ENCODE measurements around the gene MINK1.

The MINK1 gene

GRCh38 chr17:4872786-4873185 is 39.6 kb downstream of the MINK1 start:
- DNase-seq (ENCODE audit: low read depth) = no peak

- no peak for DNase-seq (ENCODE audit: low read depth)
These were observed 43.9 kb downstream of the MINK1 start for GRCh38 chr17:4877089-4877488.

- no peak for DNase-seq (ENCODE audit: low read depth)
These were observed 46.5 kb downstream of the MINK1 start for GRCh38 chr17:4879601-4880000.

GRCh38 chr17:4880857-4881256 is 47.7 kb downstream of the MINK1 start:
- DNase-seq (ENCODE audit: low read depth) = no peak

- no peak for DNase-seq (ENCODE audit: low read depth)
These were observed 48.8 kb downstream of the MINK1 start for GRCh38 chr17:4881761-4882555.

GRCh38 chr17:4884489-4884888 is 51.3 kb downstream of the MINK1 start:
- no peak for DNase-seq (ENCODE audit: low read depth)

GRCh38 chr17:4886830-4887229 is 53.7 kb downstream of the MINK1 start:
- no peak for DNase-seq (ENCODE audit: low read depth)

- no peak for DNase-seq (ENCODE audit: low read depth)
These were observed 54.4 kb downstream of the MINK1 start for GRCh38 chr17:4887581-4887980.

GRCh38 chr17:4891411-4892410 is 58.6 kb downstream of the MINK1 start:
- DNase-seq (ENCODE audit: low read depth) = no peak

- no peak for DNase-seq (ENCODE audit: low read depth)
These were observed 59.5 kb downstream of the MINK1 start for GRCh38 chr17:4892499-4893221.

- DNase-seq (ENCODE audit: low read depth) = no peak
These were observed 60.1 kb downstream of the MINK1 start for GRCh38 chr17:4893272-4893671.

- DNase-seq (ENCODE audit: low read depth) = no peak
These were observed 60.8 kb downstream of the MINK1 start for GRCh38 chr17:4893721-4894560.

GRCh38 chr17:4895121-4895520 is 62.0 kb downstream of the MINK1 start:
- no peak for DNase-seq (ENCODE audit: low read depth)

- no peak for DNase-seq (ENCODE audit: low read depth)
These were observed 62.7 kb downstream of the MINK1 start for GRCh38 chr17:4895657-4896331.

- no peak for DNase-seq (ENCODE audit: low read depth)
These were observed 63.4 kb downstream of the MINK1 start for GRCh38 chr17:4896332-4897197.

GRCh38 chr17:4897198-4897687 is 64.1 kb downstream of the MINK1 start:
- DNase-seq (ENCODE audit: low read depth) = no peak

- DNase-seq (ENCODE audit: low read depth) = no peak
These were observed 64.6 kb downstream of the MINK1 start for GRCh38 chr17:4897785-4898184.

GRCh38 chr17:4898351-4898750 is 65.2 kb downstream of the MINK1 start:
- DNase-seq (ENCODE audit: low read depth) = no peak

- no peak for DNase-seq (ENCODE audit: low read depth)
These were observed 65.8 kb downstream of the MINK1 start for GRCh38 chr17:4898927-4899326.
